Astrocyte (in vitro differentiated cells and primary cell): ENCODE results near the gene LRRC10.

Source experiments
- EZH2 ChIP-seq: IDR thresholded peaks from 2 replicates; pipeline ENCODE4 v1.6.1; 2012; ENCODE audit warnings: mild to moderate bottlenecking, low read length, inconsistent platforms; ENCODE audit not compliant: insufficient read depth
- TF ChIP-seq, protein P1 (sequence below): IDR thresholded peaks from 2 replicates; pipeline ENCODE4 v1.5.1; 2011; ENCODE audit warnings: low read depth, mild to moderate bottlenecking, inconsistent platforms, low read length, moderate library complexity; ENCODE audit not compliant: insufficient read depth

- TF ChIP-seq, protein P1, sequence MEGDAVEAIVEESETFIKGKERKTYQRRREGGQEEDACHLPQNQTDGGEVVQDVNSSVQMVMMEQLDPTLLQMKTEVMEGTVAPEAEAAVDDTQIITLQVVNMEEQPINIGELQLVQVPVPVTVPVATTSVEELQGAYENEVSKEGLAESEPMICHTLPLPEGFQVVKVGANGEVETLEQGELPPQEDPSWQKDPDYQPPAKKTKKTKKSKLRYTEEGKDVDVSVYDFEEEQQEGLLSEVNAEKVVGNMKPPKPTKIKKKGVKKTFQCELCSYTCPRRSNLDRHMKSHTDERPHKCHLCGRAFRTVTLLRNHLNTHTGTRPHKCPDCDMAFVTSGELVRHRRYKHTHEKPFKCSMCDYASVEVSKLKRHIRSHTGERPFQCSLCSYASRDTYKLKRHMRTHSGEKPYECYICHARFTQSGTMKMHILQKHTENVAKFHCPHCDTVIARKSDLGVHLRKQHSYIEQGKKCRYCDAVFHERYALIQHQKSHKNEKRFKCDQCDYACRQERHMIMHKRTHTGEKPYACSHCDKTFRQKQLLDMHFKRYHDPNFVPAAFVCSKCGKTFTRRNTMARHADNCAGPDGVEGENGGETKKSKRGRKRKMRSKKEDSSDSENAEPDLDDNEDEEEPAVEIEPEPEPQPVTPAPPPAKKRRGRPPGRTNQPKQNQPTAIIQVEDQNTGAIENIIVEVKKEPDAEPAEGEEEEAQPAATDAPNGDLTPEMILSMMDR = no peak
- TF ChIP-seq EZH2 = no peak
Measured at GRCh38 chr12:69602954-69603353, 7.8 kb downstream of the LRRC10 start.
